HCT116 (cell line): ENCODE measurements around the gene ZDHHC16. TPM values are rescaled to one million over a fixed set of nuclear protein-coding genes. Genes with fewer than 3 reads are reported as not detected.

Source experiments
- ATAC-seq: fragments of 200-7000 bp; cut with Tn5 transposase; 2 replicates; pipeline ENCODE4 v1.9.1; 2020; ENCODE audit warnings: mild to moderate bottlenecking, moderate library complexity
- BruUV-seq: library from RNA; stranded (reverse); fragments of 400-500 nt; replicated peaks from 2 replicates; lab custom pipeline; 2021; lab: Mats Ljungman, UMichigan
- CTCF ChIA-PET: fragments of 300-600 bp; sonication (Branson Sonifier 250); formaldehyde crosslinking; loops from one replicate; lab custom pipeline; 2021; ENCODE audit warnings: antibody characterized with exemption; lab: Charles Lee
- POLR2A ChIA-PET: fragments of 300-600, 350-600 bp; sonication (Branson Sonifier 250); formaldehyde crosslinking; loops from one replicate; lab custom pipeline; 2021; ENCODE audit warnings: antibody characterized with exemption; lab: Charles Lee
- RAD21 ChIA-PET, 2 experiments: fragments of 300-600 bp; sonication (Branson Sonifier 250); formaldehyde crosslinking; loops; one replicate each; lab custom pipeline; 2023; ENCODE audit warnings: low total read pairs in 2 of 2; ENCODE audit not compliant: uncharacterized antibody in 2 of 2, unreplicated experiment in 2 of 2, low non-redundant PET in 1 of 2; lab: Charles Lee
- DNase-seq: peaks from one replicate; pipeline ENCODE4 v3.0.0-alpha.2; 2010; ENCODE audit warnings: low read depth, low spot score
- H2AFZ ChIP-seq: fragments of 200-600 bp; shearing (Covaris generic), sonication (generic); 2 replicates; pipeline ENCODE4 v1.6.1; 2017; ENCODE audit warnings: low read depth, mixed run types, mixed read lengths, antibody characterized with exemption, low read length; ENCODE audit not compliant: poor library complexity, severe bottlenecking
- H3K27ac ChIP-seq: 2 replicates; pipeline ENCODE4 v1.5.1; 2012; ENCODE audit warnings: low read depth, low read length
- H3K27me3 ChIP-seq: fragments of 200-600 bp; sonication (generic); 2 replicates; pipeline ENCODE4 v1.6.1; 2016; ENCODE audit warnings: mixed run types, low read length, mixed read lengths; ENCODE audit not compliant: insufficient read depth
- H3K36me3 ChIP-seq, 2 experiments: fragments of 200-500 bp in 1 of 2; fragments of 200-600 bp in 1 of 2; sonication (Bioruptor generic) in 1 of 2; sonication (generic) in 1 of 2; 2 replicates each; pipeline versions ENCODE4 v1.5.1 to v1.6.1; 2014 to 2016; ENCODE audit warnings: low read length in 2 of 2, inconsistent platforms in 1 of 2, mixed read lengths in 1 of 2, mixed run types in 1 of 2; ENCODE audit not compliant: insufficient read depth in 2 of 2, control insufficient read depth in 1 of 2
- H3K4me1 ChIP-seq, 2 experiments: fragments of 200-600 bp in 1 of 2; sonication (generic) in 1 of 2; 2 replicates each; pipeline versions ENCODE4 v1.5.1 to v1.6.1; 2012 to 2017; ENCODE audit warnings: low read length in 2 of 2, inconsistent platforms in 1 of 2, mild to moderate bottlenecking in 1 of 2, mixed read lengths in 1 of 2, mixed run types in 1 of 2, moderate library complexity in 1 of 2; ENCODE audit not compliant: insufficient read depth in 2 of 2, control insufficient read depth in 1 of 2
- H3K4me2 ChIP-seq: fragments of 200-600 bp; sonication (generic); 2 replicates; pipeline ENCODE4 v1.6.1; 2017; ENCODE audit warnings: mixed run types, low read length, mixed read lengths
- H3K4me3 ChIP-seq, 2 experiments: fragments of 200-600 bp in 1 of 2; sonication (generic) in 1 of 2; replicated peaks in 1 of 2; 2 replicates each; pipeline ENCODE4 v1.5.1; 2011 to 2016; ENCODE audit warnings: low read length in 2 of 2, control low read depth in 1 of 2, low read depth in 1 of 2, mild to moderate bottlenecking in 1 of 2, mixed read lengths in 1 of 2, mixed run types in 1 of 2
- H3K79me2 ChIP-seq: fragments of 200-600 bp; sonication (generic); 2 replicates; pipeline ENCODE4 v1.6.1; 2017; ENCODE audit warnings: mild to moderate bottlenecking, mixed run types, low read length, moderate library complexity, mixed read lengths; ENCODE audit not compliant: insufficient read depth
- H3K9ac ChIP-seq: fragments of 200-600 bp; sonication (generic); 2 replicates; pipeline ENCODE4 v1.6.1; 2016; ENCODE audit warnings: low read length, mixed read lengths
- H3K9me2 ChIP-seq: fragments of 200-600 bp; sonication (generic), shearing (Covaris generic); 2 replicates; pipeline ENCODE4 v1.6.1; 2017; ENCODE audit warnings: mixed run types, mild to moderate bottlenecking, moderate library complexity; ENCODE audit not compliant: insufficient read depth
- H3K9me3 ChIP-seq, 2 experiments: fragments of 200-500 bp in 1 of 2; fragments of 200-600 bp in 1 of 2; sonication (Bioruptor generic) in 1 of 2; sonication (generic) in 1 of 2; 2 replicates each; pipeline ENCODE4 v1.6.1; 2014 to 2017; ENCODE audit warnings: low read length in 2 of 2, mixed read lengths in 2 of 2, inconsistent platforms in 1 of 2, low read depth in 1 of 2, mild to moderate bottlenecking in 1 of 2, mixed run types in 1 of 2, moderate library complexity in 1 of 2; ENCODE audit not compliant: control insufficient read depth in 1 of 2, insufficient read depth in 1 of 2
- H4K20me1 ChIP-seq: fragments of 200-600 bp; sonication (generic), shearing (Covaris generic); 2 replicates; pipeline ENCODE4 v1.6.1; 2017; ENCODE audit warnings: mixed run types, mild to moderate bottlenecking, moderate library complexity; ENCODE audit not compliant: insufficient read depth
- ATF3 ChIP-seq: IDR thresholded peaks from 2 replicates; pipeline ENCODE4 v1.6.1; 2012
- EGR1 ChIP-seq: IDR thresholded peaks from 2 replicates; pipeline ENCODE4 v1.6.1; 2012; ENCODE audit warnings: low read depth
- EZH2 ChIP-seq: fragments of 200-600 bp; sonication (generic); IDR thresholded peaks from 2 replicates; pipeline ENCODE4 v1.6.1; 2017; ENCODE audit warnings: antibody characterized with exemption, mixed run types
- EZH2phosphoT487 ChIP-seq: fragments of 200-600 bp; IDR thresholded peaks from 2 replicates; pipeline ENCODE4 v1.6.1; 2018; ENCODE audit warnings: antibody characterized with exemption, borderline replicate concordance
- FOSL1 ChIP-seq: IDR thresholded peaks from 2 replicates; pipeline ENCODE4 v1.6.1; 2012; ENCODE audit warnings: low read depth
- JUND ChIP-seq: IDR thresholded peaks from 2 replicates; pipeline ENCODE4 v1.6.1; 2012
- MAX ChIP-seq: IDR thresholded peaks from 2 replicates; pipeline ENCODE4 v1.6.1; 2012
- RAD21 ChIP-seq: IDR thresholded peaks from 2 replicates; pipeline ENCODE4 v1.6.1; 2012; ENCODE audit warnings: low read depth, mild to moderate bottlenecking
- SP1 ChIP-seq: IDR thresholded peaks from 2 replicates; pipeline ENCODE4 v1.6.1; 2012; ENCODE audit warnings: low read depth
- TCF7L2 ChIP-seq: IDR thresholded peaks from 2 replicates; pipeline ENCODE4 v1.7.0; 2011; ENCODE audit warnings: borderline replicate concordance, inconsistent platforms; ENCODE audit not compliant: insufficient read depth, insufficient read length; ENCODE audit errors: extremely low read depth
- YY1 ChIP-seq: IDR thresholded peaks from 2 replicates; pipeline ENCODE4 v1.6.1; 2011; ENCODE audit warnings: low read length, low read depth, moderate library complexity, mild to moderate bottlenecking; ENCODE audit not compliant: insufficient replicate concordance; ENCODE audit errors: extremely low read depth
- ZBTB33 ChIP-seq: IDR thresholded peaks from 2 replicates; pipeline ENCODE4 v1.6.1; 2011; ENCODE audit warnings: mild to moderate bottlenecking, low read length, moderate library complexity; ENCODE audit not compliant: insufficient replicate concordance; ENCODE audit errors: extremely low read depth
- ZFX ChIP-seq: fragments of 450-650 bp; IDR thresholded peaks from 2 replicates; pipeline ENCODE4 v1.6.1; 2017
- ZNF274 ChIP-seq: fragments of 200-500 bp; sonication (Bioruptor generic); IDR thresholded peaks from 2 replicates; pipeline ENCODE4 v1.6.1; 2014; ENCODE audit warnings: mild to moderate bottlenecking, low read depth, low read length, inconsistent platforms
- intact Hi-C: fragments of 100-400 bp; cut with micrococcal nuclease; formaldehyde crosslinking; loops from 2 replicates; pipeline ENCODE4 v1.10.0; 2022
- total RNA-seq: library from RNA; stranded (reverse); gene quantifications from one replicate; pipeline ENCODE4 v1.2.1, GENCODE V29; 2021; ENCODE audit not compliant: unreplicated experiment
- TF ChIP-seq, protein P1 (sequence below), 3 experiments: fragments of 200-600 bp in 1 of 3; sonication (generic) in 1 of 3; IDR thresholded peaks in 2 of 3; conservative IDR thresholded peaks in 1 of 3; 2 replicates each; pipeline ENCODE4 v1.5.1; 2012 to 2017; ENCODE audit warnings: low read depth in 2 of 3, low read length in 2 of 3, antibody characterized with exemption in 1 of 3, borderline replicate concordance in 1 of 3, control low read depth in 1 of 3, mild to moderate bottlenecking in 1 of 3, mixed read lengths in 1 of 3, mixed run types in 1 of 3, moderate library complexity in 1 of 3; ENCODE audit not compliant: insufficient read depth in 1 of 3

ZDHHC16 gene
- total RNA-seq, 1 experiment from 2014 or later: 34.0 TPM

DNA sequence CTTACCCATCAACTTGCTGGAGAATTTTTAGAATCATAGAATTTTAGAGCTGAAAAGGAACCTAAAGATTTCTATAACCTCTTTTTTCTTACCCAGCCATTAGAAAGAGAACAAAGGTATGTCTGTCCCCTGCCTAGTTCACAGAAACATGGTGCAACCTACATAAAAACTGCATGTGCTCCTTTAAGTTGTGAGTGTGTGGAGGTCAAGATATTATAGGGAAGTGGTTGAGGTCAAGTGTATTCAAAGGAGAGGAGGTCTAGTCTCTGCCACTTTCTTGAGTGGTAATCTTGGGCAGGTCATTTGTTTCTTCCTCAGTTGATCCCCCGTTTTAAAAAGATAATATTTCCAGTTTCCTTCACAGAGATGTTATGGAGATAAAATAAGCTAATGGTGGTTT is 59.2 kb downstream of the ZDHHC16 start:
- H3K79me2 ChIP-seq: no peaks in the 10 kb centered on the region; the same call in 1 of the 2 replicates
- no peaks in the 10 kb centered on the region for H3K9me2 ChIP-seq
- H2AFZ ChIP-seq: no peak overlapping the region
- H3K9me3 ChIP-seq: no peaks in the 10 kb centered on the region
- CTCF ChIA-PET: no interaction called here
- no peak overlapping the region for H3K9ac ChIP-seq
- DNase-seq (no peak), ATAC-seq (no peak)
- BruUV-seq: no TSS peak
- no peak overlapping the region for H3K4me2 ChIP-seq
- POLR2A ChIA-PET: no interaction called here
- no peak overlapping the region for H3K27ac ChIP-seq
- no peak overlapping the region for H3K4me3 ChIP-seq
- TF ChIP-seq SP1 (no peak), TCF7L2 (no peak), ZNF274 (no peak), MAX (no peak), ZFX (no peak), EZH2 (no peak), YY1 (no peak), ZBTB33 (no peak), EGR1 (no peak), JUND (no peak), FOSL1 (no peak), RAD21 (no peak), ATF3 (no peak), EZH2phosphoT487 (no peak)
- TF ChIP-seq, protein P1, sequence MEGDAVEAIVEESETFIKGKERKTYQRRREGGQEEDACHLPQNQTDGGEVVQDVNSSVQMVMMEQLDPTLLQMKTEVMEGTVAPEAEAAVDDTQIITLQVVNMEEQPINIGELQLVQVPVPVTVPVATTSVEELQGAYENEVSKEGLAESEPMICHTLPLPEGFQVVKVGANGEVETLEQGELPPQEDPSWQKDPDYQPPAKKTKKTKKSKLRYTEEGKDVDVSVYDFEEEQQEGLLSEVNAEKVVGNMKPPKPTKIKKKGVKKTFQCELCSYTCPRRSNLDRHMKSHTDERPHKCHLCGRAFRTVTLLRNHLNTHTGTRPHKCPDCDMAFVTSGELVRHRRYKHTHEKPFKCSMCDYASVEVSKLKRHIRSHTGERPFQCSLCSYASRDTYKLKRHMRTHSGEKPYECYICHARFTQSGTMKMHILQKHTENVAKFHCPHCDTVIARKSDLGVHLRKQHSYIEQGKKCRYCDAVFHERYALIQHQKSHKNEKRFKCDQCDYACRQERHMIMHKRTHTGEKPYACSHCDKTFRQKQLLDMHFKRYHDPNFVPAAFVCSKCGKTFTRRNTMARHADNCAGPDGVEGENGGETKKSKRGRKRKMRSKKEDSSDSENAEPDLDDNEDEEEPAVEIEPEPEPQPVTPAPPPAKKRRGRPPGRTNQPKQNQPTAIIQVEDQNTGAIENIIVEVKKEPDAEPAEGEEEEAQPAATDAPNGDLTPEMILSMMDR (IDR thresholded peaks at IDR 0.05 in 2 of 3, conservative IDR thresholded peaks at IDR 0.05 in 1 of 3; ENCODE audit: borderline replicate concordance in 1 of 3, insufficient read depth in 1 of 3, low read depth in 2 of 3, low read length in 2 of 3): no peak
- H3K4me1 ChIP-seq: peaks cover 2 to 3% of the 10 kb centered on the region in 2 experiments; a peak in 2 of 4 replicates
- intact Hi-C loops: no loop called here
- H3K27me3 ChIP-seq: no peaks in the 10 kb centered on the region
- H4K20me1 ChIP-seq: no peaks in the 10 kb centered on the region
- no peaks in the 10 kb centered on the region for H3K36me3 ChIP-seq
- RAD21 ChIA-PET: no interaction called here
